Mammary epithelial cell (primary cell): Measurements from ENCODE around the gene DNAJC1.

Source experiments
- CTCF ChIP-seq, 2 donors: IDR thresholded peaks in 1 of 2; conservative IDR thresholded peaks in 1 of 2; 2 replicates each; pipeline ENCODE4 v1.5.1; 2011 to 2012; ENCODE audit warnings: inconsistent platforms in 2 of 2, low read length in 2 of 2, mild to moderate bottlenecking in 2 of 2, control low read depth in 1 of 2, low read depth in 1 of 2; ENCODE audit not compliant: insufficient read depth in 1 of 2; ENCODE audit errors: extremely low read depth in 1 of 2
- EZH2 ChIP-seq: IDR thresholded peaks from 2 replicates; pipeline ENCODE4 v1.6.1; 2012; ENCODE audit warnings: low read length, inconsistent platforms, borderline replicate concordance

- TF ChIP-seq CTCF (conservative IDR thresholded peaks at IDR 0.05 in 1 of 2, IDR thresholded peaks at IDR 0.05 in 1 of 2; ENCODE audit: extremely low read depth in 1 of 2, insufficient read depth in 1 of 2, low read depth in 1 of 2, low read length in 2 of 2) (no peak), EZH2 (no peak)
These were observed 11.7 kb downstream of the DNAJC1 start for GRCh38 chr10:21991785-21992184.
